Left ventricle myocardium inferior (tissue), 1 donor: ENCODE measurements around the gene PLEKHA4. TPM values are rescaled to one million over a fixed set of nuclear protein-coding genes. Genes with fewer than 3 reads are reported as not detected.

ENCODE experiments used
- DNase-seq: peaks from one replicate; pipeline ENCODE4 v3.0.0-alpha.2; 2020
- H3K27ac ChIP-seq: fragments of 200-600 bp; replicated peaks from 2 replicates; pipeline ENCODE4 v1.8.0; 2021
- H3K27me3 ChIP-seq: fragments of 200-600 bp; 2 replicates; pipeline ENCODE4 v1.8.0; 2021; ENCODE audit warnings: low read depth
- H3K36me3 ChIP-seq: fragments of 200-600 bp; 2 replicates; pipeline ENCODE4 v1.8.0; 2021
- H3K4me1 ChIP-seq: fragments of 200-600 bp; 2 replicates; pipeline ENCODE4 v1.8.0; 2021
- H3K4me3 ChIP-seq: fragments of 200-600 bp; 2 replicates; pipeline ENCODE4 v1.8.0; 2021; ENCODE audit warnings: mild to moderate bottlenecking, moderate library complexity
- H3K9me3 ChIP-seq: fragments of 200-600 bp; replicated peaks from 2 replicates; pipeline ENCODE4 v1.8.0; 2021
- intact Hi-C: fragments of 100-400 bp; cut with micrococcal nuclease; formaldehyde crosslinking; loops from one replicate; pipeline ENCODE4 v1.11.0; 2022
- total RNA-seq: library from RNA; stranded (reverse); fragmentation: NEBNext Ultra II Directional; extraction: Animal tissue kit (Norgen Biotek cat#: 25700); gene quantifications from one replicate; pipeline ENCODE4 v1.2.1, GENCODE V29; 2021
- TF ChIP-seq, protein P1 (sequence below): fragments of 200-600 bp; IDR thresholded peaks from 2 replicates; pipeline ENCODE4 v1.8.0; 2021; ENCODE audit warnings: antibody characterized with exemption, mild to moderate bottlenecking, borderline replicate concordance
- donor health status: DM: no; HTN: yes; CAD: no; lungs with severe emphysema.

Gene PLEKHA4
- total RNA-seq, 1 donor from 2014 or later: 24.7 TPM

DNA sequence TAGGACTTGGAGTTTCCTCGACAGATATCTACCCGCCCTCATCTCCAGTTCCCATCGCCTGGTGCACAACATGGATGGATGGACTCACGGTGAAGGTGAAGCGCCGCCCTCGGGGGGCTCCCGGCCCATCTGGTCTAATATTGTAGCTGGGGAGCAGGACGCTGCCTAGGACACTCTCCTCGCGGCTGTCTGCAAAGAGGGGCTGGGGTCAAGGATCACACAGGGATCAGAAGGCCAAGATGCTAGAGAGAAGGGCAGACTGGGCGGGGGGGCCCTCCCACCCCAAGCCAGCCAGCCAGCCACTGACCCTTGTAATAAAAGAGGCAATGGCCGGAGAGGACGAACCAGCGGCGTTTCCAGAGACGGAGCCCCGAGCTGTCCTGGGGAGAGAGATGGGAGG lies 7.1 kb downstream of the PLEKHA4 start:
- DNase-seq: no peak
- intact Hi-C loops: no loop called here
- peaks cover 6% of the 10 kb centered on the region for H3K4me1 ChIP-seq
- no peaks in the 10 kb centered on the region for H3K9me3 ChIP-seq
- no peak overlapping the region for H3K27ac ChIP-seq
- H3K4me3 ChIP-seq: no peak overlapping the region
- TF ChIP-seq, protein P1, sequence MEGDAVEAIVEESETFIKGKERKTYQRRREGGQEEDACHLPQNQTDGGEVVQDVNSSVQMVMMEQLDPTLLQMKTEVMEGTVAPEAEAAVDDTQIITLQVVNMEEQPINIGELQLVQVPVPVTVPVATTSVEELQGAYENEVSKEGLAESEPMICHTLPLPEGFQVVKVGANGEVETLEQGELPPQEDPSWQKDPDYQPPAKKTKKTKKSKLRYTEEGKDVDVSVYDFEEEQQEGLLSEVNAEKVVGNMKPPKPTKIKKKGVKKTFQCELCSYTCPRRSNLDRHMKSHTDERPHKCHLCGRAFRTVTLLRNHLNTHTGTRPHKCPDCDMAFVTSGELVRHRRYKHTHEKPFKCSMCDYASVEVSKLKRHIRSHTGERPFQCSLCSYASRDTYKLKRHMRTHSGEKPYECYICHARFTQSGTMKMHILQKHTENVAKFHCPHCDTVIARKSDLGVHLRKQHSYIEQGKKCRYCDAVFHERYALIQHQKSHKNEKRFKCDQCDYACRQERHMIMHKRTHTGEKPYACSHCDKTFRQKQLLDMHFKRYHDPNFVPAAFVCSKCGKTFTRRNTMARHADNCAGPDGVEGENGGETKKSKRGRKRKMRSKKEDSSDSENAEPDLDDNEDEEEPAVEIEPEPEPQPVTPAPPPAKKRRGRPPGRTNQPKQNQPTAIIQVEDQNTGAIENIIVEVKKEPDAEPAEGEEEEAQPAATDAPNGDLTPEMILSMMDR: no peak
- no peaks in the 10 kb centered on the region for H3K36me3 ChIP-seq
- no peaks in the 10 kb centered on the region for H3K27me3 ChIP-seq

DNA sequence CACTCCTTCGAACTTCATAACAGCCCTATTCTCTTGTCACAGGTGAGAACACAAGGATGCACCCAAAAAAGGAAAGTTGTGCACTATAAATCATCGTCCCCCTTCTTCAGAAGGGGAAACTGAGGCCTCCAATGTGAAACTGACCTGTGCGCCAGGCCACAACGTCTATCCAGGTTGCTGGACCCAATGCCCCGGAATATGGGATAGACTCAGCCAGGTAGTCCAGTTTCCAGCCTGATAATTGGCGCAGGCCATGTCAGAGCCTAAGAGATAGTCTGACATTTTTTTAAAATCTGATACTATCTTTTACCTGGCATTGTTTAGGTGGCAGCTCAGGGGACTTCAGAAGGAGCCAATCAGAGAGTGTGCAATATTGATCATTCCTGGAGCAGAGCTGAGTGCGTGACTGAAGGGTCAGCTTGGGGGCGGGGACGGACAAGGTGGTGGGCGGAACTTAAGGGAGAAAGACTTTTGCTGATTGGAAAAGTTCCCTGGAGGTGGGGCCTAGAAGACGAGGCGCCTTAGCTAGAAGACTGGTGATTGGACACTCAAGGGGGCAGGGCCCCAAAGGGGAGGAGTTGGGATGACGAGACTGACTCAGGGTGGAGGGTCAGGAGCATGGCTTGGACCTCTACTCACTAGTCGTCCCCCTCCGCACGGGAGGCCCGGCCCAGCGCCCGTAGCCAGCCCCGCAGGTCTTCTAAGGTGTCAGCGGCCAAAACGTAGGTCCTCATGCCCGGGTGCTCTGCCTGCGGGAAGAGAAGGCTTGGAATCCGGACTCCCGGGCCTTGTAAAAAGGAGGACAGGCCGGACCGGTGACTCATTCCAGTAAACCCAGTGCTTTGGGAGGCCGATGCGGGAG lies 8.5 kb downstream of the PLEKHA4 start:
- H3K9me3 ChIP-seq: no peaks in the 10 kb centered on the region
- H3K36me3 ChIP-seq: no peaks in the 10 kb centered on the region
- no peaks in the 10 kb centered on the region for H3K27me3 ChIP-seq
- peak; percentile 20 for DNase-seq
- TF ChIP-seq, protein P1: no peak
- H3K4me3 ChIP-seq: peak overlapping the region; percentile 32
- H3K4me1 ChIP-seq: peaks cover 5% of the 10 kb centered on the region
- intact Hi-C loops: no loop called here
- no peak overlapping the region for H3K27ac ChIP-seq

DNA sequence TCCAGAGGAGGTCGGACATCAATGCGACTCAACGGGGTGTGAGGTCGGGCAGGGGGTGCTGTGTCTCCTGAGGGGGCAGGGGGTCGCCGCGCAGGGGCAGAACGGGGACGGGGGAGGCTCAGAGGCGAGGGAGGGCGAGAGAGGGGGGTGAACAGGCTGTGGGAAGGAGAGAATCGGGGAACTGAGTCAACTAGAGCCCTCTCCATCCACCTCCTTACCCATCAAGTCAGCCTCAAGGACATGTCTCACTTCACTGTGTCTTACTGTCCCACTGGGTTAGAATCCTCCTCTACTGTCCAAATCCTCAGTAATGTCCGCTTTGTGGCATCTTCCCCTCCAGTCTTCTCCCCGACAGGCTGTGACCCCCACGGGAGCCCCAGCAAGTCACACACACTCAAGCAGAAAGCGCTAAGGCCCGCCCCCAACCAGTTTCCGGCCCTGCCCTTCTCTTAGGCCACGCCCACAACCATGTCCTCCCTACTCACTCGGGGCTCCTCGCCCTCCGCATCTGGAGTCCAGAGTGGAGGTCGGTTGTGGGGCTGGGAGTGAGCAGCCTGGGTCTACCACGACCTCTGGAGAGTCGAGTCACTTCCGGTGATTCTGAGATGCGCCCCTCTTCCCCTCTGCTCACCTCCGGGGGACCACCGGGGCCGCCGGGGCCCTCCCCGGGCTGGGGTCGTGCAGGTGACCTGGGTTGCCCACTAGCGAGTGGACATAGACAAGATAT lies 9.3 kb downstream of the PLEKHA4 start:
- peak; percentile 40 for DNase-seq
- intact Hi-C loops: no loop called here
- H3K4me1 ChIP-seq: peaks cover 5% of the 10 kb centered on the region
- H3K9me3 ChIP-seq: no peaks in the 10 kb centered on the region
- peak overlapping the region; percentile 32 for H3K4me3 ChIP-seq
- H3K36me3 ChIP-seq: no peaks in the 10 kb centered on the region
- TF ChIP-seq, protein P1: no peak
- H3K27ac ChIP-seq: no peak overlapping the region
- H3K27me3 ChIP-seq: no peaks in the 10 kb centered on the region

DNA sequence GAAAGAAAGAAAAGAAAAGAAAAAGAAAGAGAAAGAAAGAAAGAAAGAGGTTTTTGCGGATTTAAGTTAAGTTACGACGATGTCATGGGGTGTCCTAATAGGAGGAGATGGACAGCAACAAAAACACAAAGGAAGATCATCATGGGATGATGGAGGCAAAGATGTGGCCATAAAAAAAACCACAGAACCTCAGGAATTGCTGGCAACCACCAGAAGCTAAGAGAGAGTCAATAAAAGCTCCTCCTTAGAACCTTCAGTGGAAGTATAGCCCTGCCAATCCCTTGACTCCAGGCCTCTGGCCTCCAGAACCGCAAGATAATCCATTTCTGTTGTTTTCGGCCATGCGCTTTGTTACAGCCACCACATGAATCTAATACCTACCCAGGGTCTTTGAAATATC lies 11.5 kb downstream of the PLEKHA4 start:
- H3K4me3 ChIP-seq: no peak overlapping the region
- H3K9me3 ChIP-seq: no peaks in the 10 kb centered on the region
- H3K27me3 ChIP-seq: no peaks in the 10 kb centered on the region
- H3K4me1 ChIP-seq: peaks cover 5% of the 10 kb centered on the region
- no peak for DNase-seq
- TF ChIP-seq, protein P1: no peak
- no peaks in the 10 kb centered on the region for H3K36me3 ChIP-seq
- no peak overlapping the region for H3K27ac ChIP-seq
- intact Hi-C loops: no loop called here

DNA sequence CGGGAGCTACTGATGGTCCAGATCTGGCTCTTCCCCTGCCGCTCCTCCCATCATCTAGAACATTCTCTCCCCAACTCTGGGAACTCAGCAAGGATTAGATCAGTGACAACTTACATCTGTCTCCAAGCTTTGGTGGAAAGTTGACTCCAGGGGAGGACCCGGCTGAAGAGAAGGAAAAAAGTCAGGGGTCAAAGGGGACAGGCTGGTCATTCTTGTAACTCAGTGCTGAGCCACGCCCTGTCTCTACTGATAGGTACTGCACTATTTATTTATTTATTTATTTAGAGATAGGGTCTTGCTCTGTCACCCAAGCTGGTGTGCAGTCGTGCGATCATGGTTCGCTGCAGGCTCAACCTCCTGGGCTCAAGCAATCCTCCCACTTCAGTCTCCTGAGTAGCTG lies 14.3 kb downstream of the PLEKHA4 start:
- DNase-seq: no peak
- Histone ChIP-seq H3K9me3 (no peaks in the 10 kb centered on the region), H3K4me3 (no peak overlapping the region), H3K4me1 (peaks cover 5% of the 10 kb centered on the region), H3K27me3 (no peaks in the 10 kb centered on the region), H3K36me3 (no peaks in the 10 kb centered on the region), H3K27ac (no peak overlapping the region)
- intact Hi-C loops: no loop called here
- TF ChIP-seq, protein P1: no peak
